Calu3 (cell line): ENCODE results near the gene PTCHD1. TPM values are rescaled to one million over a fixed set of nuclear protein-coding genes. Genes with fewer than 3 reads are reported as not detected.

Source experiments
- BruUV-seq: library from RNA; stranded (reverse); fragments of 400-500 nt; replicated peaks from 2 replicates; lab custom pipeline; 2021; lab: Mats Ljungman, UMichigan
- CTCF ChIA-PET: fragments of 300-600 bp; sonication (Branson Sonifier 250); formaldehyde crosslinking; loops from one replicate; lab custom pipeline; 2022; ENCODE audit warnings: antibody characterized with exemption; lab: Charles Lee
- DNase-seq: peaks from one replicate; pipeline ENCODE4 v3.0.0; 2022
- H3K27ac Mint-ChIP-seq: one replicate; pipeline ENCODE4 v1.8.0; 2022; ENCODE audit warnings: mixed read lengths; ENCODE audit not compliant: unreplicated experiment
- H3K27me3 Mint-ChIP-seq: one replicate; pipeline ENCODE4 v1.8.0; 2022; ENCODE audit warnings: mixed read lengths; ENCODE audit not compliant: unreplicated experiment
- H3K36me3 Mint-ChIP-seq: one replicate; pipeline ENCODE4 v1.8.0; 2022; ENCODE audit warnings: mild to moderate bottlenecking, moderate library complexity, mixed read lengths; ENCODE audit not compliant: insufficient read depth, unreplicated experiment
- H3K4me1 Mint-ChIP-seq: one replicate; pipeline ENCODE4 v1.8.0; 2022; ENCODE audit warnings: mild to moderate bottlenecking, low read depth, mixed read lengths; ENCODE audit not compliant: unreplicated experiment
- H3K4me3 Mint-ChIP-seq: one replicate; pipeline ENCODE4 v1.8.0; 2022; ENCODE audit warnings: mild to moderate bottlenecking, low read depth, moderate library complexity, mixed read lengths; ENCODE audit not compliant: unreplicated experiment
- H3K9me3 Mint-ChIP-seq: one replicate; pipeline ENCODE4 v1.8.0; 2022; ENCODE audit warnings: low read depth, mixed read lengths; ENCODE audit not compliant: unreplicated experiment
- intact Hi-C: fragments of 100-400 bp; cut with micrococcal nuclease; formaldehyde crosslinking; loops from one replicate; pipeline ENCODE4 v1.10.0; 2022; ENCODE audit not compliant: unreplicated experiment
- total RNA-seq: library from RNA; stranded (reverse); gene quantifications from 2 replicates; pipeline ENCODE4 v1.2.3, GENCODE V29; 2022
- TF ChIP-seq, protein P1 (sequence below): fragments of 200-600 bp; IDR thresholded peaks from one replicate; pipeline ENCODE4 v1.8.0; 2022; ENCODE audit warnings: antibody characterized with exemption; ENCODE audit not compliant: unreplicated experiment

The PTCHD1 gene
- total RNA-seq, 1 experiment from 2014 or later, result not detected

DNA sequence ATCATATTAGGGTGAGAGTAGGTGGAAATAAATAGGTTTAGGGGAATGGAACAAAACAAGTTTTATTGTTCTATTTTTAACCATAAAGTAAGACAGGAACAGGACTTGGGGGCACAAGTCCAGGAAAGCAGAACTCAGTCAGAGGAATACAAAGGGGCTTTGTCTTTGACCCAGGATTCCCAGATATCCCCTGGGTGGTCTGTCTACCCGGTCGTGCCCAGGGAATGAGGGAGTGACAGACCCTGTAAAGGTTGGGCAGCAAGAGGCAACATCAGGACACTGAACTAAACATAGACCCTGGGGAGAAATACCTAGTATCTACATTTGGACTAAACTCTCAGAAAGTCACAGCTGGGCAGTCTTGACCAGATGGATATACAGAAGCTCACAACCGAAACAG lies 50.6 kb downstream of the PTCHD1 start:
- H3K4me3 Mint-ChIP-seq, result no peak overlapping the region
- no peak overlapping the region for H3K27ac Mint-ChIP-seq
- no peaks in the 10 kb centered on the region for H3K9me3 Mint-ChIP-seq
- H3K4me1 Mint-ChIP-seq, result no peaks in the 10 kb centered on the region
- CTCF ChIA-PET, result no interaction called here
- TF ChIP-seq, protein P1, sequence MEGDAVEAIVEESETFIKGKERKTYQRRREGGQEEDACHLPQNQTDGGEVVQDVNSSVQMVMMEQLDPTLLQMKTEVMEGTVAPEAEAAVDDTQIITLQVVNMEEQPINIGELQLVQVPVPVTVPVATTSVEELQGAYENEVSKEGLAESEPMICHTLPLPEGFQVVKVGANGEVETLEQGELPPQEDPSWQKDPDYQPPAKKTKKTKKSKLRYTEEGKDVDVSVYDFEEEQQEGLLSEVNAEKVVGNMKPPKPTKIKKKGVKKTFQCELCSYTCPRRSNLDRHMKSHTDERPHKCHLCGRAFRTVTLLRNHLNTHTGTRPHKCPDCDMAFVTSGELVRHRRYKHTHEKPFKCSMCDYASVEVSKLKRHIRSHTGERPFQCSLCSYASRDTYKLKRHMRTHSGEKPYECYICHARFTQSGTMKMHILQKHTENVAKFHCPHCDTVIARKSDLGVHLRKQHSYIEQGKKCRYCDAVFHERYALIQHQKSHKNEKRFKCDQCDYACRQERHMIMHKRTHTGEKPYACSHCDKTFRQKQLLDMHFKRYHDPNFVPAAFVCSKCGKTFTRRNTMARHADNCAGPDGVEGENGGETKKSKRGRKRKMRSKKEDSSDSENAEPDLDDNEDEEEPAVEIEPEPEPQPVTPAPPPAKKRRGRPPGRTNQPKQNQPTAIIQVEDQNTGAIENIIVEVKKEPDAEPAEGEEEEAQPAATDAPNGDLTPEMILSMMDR, result no peak
- BruUV-seq, result no TSS peak
- intact Hi-C loops, result no loop called here
- no peaks in the 10 kb centered on the region for H3K27me3 Mint-ChIP-seq
- H3K36me3 Mint-ChIP-seq, result no peaks in the 10 kb centered on the region
- DNase-seq, result no peak

DNA sequence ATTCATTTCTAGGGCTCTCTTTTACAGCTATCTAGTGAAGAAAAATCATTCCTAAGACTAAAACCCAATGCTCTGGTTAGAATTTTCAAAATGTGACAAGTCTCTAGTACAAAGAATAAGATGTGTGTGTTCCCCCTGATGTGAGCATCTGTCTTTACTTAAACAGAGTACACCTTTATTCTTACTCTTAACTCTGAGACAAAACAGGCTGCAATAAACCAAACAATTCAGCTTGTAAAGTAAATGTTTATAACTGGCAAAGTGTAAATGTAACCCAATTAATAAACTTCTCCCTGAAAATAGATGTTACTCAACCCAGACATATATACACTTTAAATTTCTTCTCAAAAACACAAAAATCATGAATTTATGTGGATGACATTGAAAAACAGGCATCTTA lies 51.6 kb downstream of the PTCHD1 start:
- H3K4me3 Mint-ChIP-seq, result no peak overlapping the region
- no peaks in the 10 kb centered on the region for H3K36me3 Mint-ChIP-seq
- H3K9me3 Mint-ChIP-seq, result no peaks in the 10 kb centered on the region
- H3K27ac Mint-ChIP-seq, result no peak overlapping the region
- no peak for DNase-seq
- no peaks in the 10 kb centered on the region for H3K4me1 Mint-ChIP-seq
- BruUV-seq, result no TSS peak
- no peaks in the 10 kb centered on the region for H3K27me3 Mint-ChIP-seq
- CTCF ChIA-PET, result no interaction called here
- TF ChIP-seq, protein P1, result no peak
- intact Hi-C loops, result no loop called here

DNA sequence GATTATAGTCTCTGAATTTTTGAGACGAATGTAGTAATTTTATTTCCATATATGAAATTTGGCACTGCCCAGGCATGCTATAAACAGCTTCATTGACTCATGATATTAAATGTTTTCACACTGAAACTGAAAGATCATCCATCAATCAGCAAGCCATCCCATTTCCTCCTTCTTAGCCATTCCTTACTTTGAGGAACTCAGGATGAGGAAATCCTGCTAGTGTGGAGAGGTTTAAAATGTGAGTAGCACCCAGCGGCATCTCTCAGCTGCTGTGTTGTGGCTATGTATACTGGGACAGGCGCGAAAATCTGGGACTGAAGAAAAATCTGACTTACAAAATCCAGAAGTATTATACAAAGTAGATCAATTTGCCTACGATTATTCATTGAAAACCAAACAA lies 52.1 kb downstream of the PTCHD1 start:
- TF ChIP-seq, protein P1, result no peak
- Mint-ChIP-seq H3K4me3 (no peak overlapping the region), H3K4me1 (no peaks in the 10 kb centered on the region), H3K27me3 (no peaks in the 10 kb centered on the region), H3K27ac (no peak overlapping the region), H3K36me3 (no peaks in the 10 kb centered on the region), H3K9me3 (no peaks in the 10 kb centered on the region)
- CTCF ChIA-PET, result no interaction called here
- no TSS peak for BruUV-seq
- no peak for DNase-seq
- intact Hi-C loops, result no loop called here

GRCh38 chrX:23387550-23388184 lies 53.0 kb downstream of the PTCHD1 start:
- H3K9me3 Mint-ChIP-seq, result no peaks in the 10 kb centered on the region

More at GRCh38 chrX:23387550-23388184, 53.0 kb downstream of the PTCHD1 start:
- no peaks in the 10 kb centered on the region for H3K4me1 Mint-ChIP-seq
- H3K27ac Mint-ChIP-seq, result no peak overlapping the region
- no peak overlapping the region for H3K4me3 Mint-ChIP-seq
- no peaks in the 10 kb centered on the region for H3K27me3 Mint-ChIP-seq
- TF ChIP-seq, protein P1, result no peak
- H3K36me3 Mint-ChIP-seq, result no peaks in the 10 kb centered on the region
- CTCF ChIA-PET, result no interaction called here
- intact Hi-C loops, result no loop called here
- no TSS peak for BruUV-seq
- no peak for DNase-seq
